ENCODE results near the gene CBX4. TPM values are rescaled to one million over a fixed set of nuclear protein-coding genes. Genes with fewer than 3 reads are reported as not detected.

Gene CBX4
- total and polyA plus RNA-seq, 8 donors, result 11.1 to 22.3 (median 17.0) TPM

GRCh38 chr17:79864617-79865250, 25.5 kb upstream of the CBX4 start:
- H3K9me3 ChIP-seq, result no peaks in the 10 kb centered on the region
- H3K36me3 ChIP-seq, result no peaks in the 10 kb centered on the region
- H3K4me3 ChIP-seq, result no peak overlapping the region
- peaks cover 0 to 63% of the 10 kb centered on the region in 2 donors for H3K27me3 ChIP-seq
- no peak for TF ChIP-seq CTCF (IDR thresholded peaks at IDR 0.05)
- intact Hi-C loops (cut with DNase I), result no loop called here
- DNase-seq, result peak in 1 of 4 donors; percentile 72
- H3K4me1 ChIP-seq, result no peaks in the 10 kb centered on the region
- no peak for ATAC-seq
- no peak overlapping the region for H3K27ac ChIP-seq

- Histone ChIP-seq H3K27me3 (peaks cover 0 to 69% of the 10 kb centered on the region in 2 donors), H3K36me3 (no peaks in the 10 kb centered on the region), H3K4me1 (no peaks in the 10 kb centered on the region), H3K27ac (no peak overlapping the region), H3K9me3 (no peaks in the 10 kb centered on the region), H3K4me3 (no peak overlapping the region)
- DNase-seq (peak in 1 of 4 donors; percentile 37), ATAC-seq (no peak)
- TF ChIP-seq CTCF (IDR thresholded peaks at IDR 0.05), result no peak
- intact Hi-C loops (cut with DNase I), result no loop called here
Observed at GRCh38 chr17:79864147-79864546, 24.9 kb upstream of the CBX4 start.

DNA sequence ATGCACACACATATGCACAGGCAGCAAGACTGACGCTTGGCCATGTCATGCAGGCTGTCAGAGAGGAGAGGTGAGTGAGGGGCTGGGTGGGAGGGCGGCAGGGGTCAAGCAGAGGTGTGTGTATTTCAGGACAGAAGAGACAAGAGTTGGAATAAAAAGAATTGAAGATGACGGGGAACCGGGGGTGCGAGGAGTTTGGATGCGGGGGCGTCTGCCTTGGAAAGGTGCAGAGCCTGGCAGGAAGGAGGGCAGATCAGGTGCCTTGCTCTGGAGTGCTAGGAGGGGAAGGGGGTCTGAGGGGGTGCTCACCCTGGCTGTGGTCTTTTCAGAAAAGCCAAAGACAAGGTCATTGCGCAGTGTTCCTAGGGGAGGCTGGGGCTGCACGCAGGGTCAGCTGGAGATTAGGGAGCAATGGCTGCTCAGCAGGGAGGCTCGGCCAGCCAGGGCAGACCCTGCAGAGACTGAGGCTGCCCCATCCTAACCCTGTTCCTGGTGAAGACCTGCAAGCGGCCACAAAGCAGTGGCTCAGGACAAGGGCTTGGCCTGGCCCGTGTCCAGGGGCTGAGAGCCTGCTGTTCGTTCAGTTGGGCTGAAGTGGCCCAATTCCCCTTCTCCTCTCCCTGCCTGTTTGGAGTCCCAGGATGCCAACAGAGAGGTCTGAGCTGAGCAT, 23.7 kb upstream of the CBX4 start:
- H3K27me3 ChIP-seq, result peaks cover 0 to 72% of the 10 kb centered on the region in 2 donors
- peak; percentile 41 for ATAC-seq

GRCh38 chr17:79862238-79862637, 23.0 kb upstream of the CBX4 start:
- H3K27ac ChIP-seq, result no peak overlapping the region
- H3K4me1 ChIP-seq, result no peaks in the 10 kb centered on the region
- no peak for TF ChIP-seq CTCF (IDR thresholded peaks at IDR 0.05)
- no peak overlapping the region for H3K4me3 ChIP-seq
- peaks cover 0 to 78% of the 10 kb centered on the region in 2 donors for H3K27me3 ChIP-seq
- intact Hi-C loops (cut with DNase I), result no loop called here
- ATAC-seq (no peak), DNase-seq (no peak)
- no peaks in the 10 kb centered on the region for H3K9me3 ChIP-seq
- H3K36me3 ChIP-seq, result no peaks in the 10 kb centered on the region

More for the DNA sequence above, 23.7 kb upstream of the CBX4 start:
- H3K36me3 ChIP-seq, result no peaks in the 10 kb centered on the region
- intact Hi-C loops (cut with DNase I), result no loop called here
- no peaks in the 10 kb centered on the region for H3K4me1 ChIP-seq
- no peak overlapping the region for H3K27ac ChIP-seq
- no peak overlapping the region for H3K4me3 ChIP-seq
- DNase-seq, result peak in 1 of 4 donors; percentile 65
- no peaks in the 10 kb centered on the region for H3K9me3 ChIP-seq
- no peak for TF ChIP-seq CTCF (IDR thresholded peaks at IDR 0.05)

DNA sequence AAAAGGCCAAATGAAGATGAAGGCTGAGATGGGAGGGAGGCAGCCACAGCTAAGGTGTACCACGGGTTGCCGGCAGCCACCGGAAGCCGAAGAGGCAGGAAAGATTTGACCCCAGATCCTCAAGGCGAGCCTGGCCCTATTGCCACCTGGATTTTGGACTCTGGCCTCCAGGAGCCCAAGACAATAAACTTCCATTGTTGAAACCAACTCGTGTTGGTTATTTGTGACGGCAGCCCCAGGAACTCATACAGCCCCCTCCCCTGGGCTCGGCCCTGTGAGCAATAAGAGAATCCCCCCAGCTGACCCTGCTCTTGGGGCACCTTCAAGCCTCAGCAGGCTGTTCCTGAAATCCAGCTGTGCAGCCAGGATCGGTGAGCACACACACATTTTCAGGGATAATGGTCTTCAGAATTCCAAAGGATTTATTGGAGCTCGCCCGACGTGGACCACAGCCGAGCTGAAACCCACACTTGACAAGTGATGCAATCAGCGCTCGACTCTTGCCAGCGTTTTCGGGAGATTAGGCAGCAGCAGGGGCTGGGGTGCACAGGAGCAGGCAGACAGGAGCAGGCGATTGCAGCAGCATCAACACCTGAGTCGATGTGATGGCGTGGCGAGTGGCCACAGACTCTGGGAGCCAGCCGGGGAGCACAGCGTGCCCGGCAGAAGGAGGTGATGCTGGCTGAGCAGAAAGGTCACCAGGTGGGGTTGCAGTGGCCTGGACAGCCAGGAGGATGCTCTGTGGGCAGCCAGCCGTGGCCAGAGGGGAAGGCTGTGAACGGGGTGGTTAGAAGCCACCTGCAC, 22.4 kb upstream of the CBX4 start:
- Histone ChIP-seq H3K27ac (no peak overlapping the region), H3K4me1 (no peaks in the 10 kb centered on the region), H3K27me3 (peaks cover 0 to 79% of the 10 kb centered on the region in 2 donors), H3K4me3 (no peak overlapping the region), H3K36me3 (no peaks in the 10 kb centered on the region), H3K9me3 (no peaks in the 10 kb centered on the region)
- ATAC-seq (no peak), DNase-seq (peak in 1 of 4 donors; percentile 71)
- no peak for TF ChIP-seq CTCF (IDR thresholded peaks at IDR 0.05)
- intact Hi-C loops (cut with DNase I), result no loop called here
